Hematopoietic multipotent progenitor cell treated with erythropoietin and hydrocortisone succinate and interleukin-3 and kit ligand, for 6 days (in vitro differentiated cells): ENCODE measurements around the gene PRRC2C.
"Not testable (repeated sequence)": the region's sequence is repeated elsewhere in the genome, so short reads cannot be mapped to it uniquely, and the experiment has no call there.

Experiments used
- DNase-seq: peaks from one replicate; pipeline ENCODE4 v3.0.0-alpha.2; 2015

The PRRC2C gene

DNA sequence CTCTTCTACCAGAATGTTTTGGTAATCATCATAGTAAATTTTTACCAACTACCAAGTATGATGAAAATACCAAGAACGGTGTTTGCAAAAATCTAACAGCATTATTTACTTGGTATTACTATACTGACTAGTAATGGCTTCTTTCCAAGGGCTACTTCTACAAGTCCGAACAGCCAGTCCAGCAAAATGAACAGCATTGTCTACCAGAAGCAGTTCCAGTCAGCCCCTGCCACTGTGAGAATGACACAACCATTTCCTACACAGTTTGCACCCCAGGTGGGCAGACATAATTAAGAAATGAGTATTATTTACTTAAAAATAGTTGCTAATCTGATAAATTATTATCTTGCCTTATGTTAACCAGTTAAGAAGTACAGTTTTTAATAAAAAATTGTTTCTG, 102.9 kb downstream of the PRRC2C start:
- no peak for DNase-seq

DNA sequence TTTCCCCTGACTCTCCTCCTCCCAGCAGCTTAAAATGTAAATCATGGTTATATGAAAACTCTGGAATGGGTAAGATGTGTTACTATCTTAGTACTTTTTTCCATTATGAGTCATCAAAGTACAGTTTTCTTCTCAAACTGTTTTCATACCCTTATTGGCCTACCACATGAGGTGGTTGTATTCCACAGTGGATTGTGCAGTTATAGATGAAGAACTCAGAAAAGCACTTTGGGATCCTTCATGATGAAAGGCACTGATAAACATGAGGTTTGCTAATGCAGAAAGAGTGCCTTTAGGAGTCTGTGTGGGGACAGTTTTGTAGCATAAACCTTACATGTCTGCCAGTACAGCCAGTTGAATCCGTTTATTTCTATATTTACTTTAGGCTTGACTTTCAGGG, 104.7 kb downstream of the PRRC2C start:
- DNase-seq, result no peak

DNA sequence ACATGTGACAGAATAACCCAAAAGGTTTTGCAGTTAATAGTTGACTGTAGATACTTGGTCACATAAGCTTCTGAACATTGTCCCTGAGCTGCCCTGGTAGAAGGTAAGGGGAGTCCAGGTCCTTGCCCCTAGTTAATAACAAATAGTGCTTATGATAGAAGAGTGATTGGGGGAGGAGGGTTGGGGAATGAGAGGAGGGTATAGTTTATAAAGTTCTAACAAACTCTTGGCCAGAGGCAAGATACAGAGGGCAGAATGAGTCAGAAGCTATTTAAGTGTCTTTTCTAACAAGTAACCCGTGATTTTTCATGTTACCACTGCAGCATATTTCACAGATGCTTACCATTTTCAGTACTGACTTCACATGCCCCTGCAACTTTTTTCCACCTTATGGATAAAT, 110.0 kb downstream of the PRRC2C start:
- DNase-seq, result no peak

DNA sequence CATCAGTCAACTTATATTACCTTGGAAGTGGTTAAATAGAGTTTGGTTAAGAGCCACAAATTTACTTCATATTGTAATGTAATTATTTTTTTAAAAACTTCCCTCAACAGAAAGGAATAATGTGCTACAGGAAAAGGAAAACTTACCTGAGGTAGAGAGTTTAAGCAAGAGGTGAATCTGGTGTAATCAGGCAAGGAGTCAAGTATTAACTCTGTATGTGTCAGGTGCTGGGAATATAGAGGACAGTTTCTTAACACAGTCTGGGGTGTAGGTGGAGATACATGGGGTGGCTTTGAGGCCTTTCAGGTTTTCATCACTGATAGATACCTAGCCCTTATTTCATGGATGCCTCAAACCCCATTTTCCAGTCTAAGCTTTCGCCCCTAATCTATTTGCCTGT, 110.8 kb downstream of the PRRC2C start:
- DNase-seq, result no peak

- DNase-seq, result no peak
These were observed 111.4 kb downstream of the PRRC2C start for GRCh38 chr1:171596705-171597104.

DNA sequence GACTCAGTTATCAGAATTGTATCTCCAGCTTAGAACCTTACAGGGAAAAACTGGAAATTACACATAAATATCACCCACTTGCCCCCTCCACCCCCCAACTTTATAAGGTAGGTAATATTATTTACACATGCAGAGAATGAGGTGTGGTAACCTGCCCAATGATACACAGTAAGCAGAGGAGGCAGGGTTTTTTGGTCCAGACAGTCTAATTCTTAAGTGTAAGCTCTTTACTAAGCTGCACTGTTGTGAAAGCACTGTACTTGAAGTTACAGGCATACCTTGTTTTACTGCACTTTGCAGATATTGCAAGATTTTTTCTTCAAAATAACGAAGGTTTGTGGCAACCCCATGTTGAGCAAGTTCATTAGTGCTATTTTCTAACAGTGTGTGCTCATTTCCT, 111.9 kb downstream of the PRRC2C start:
- DNase-seq, result peak; percentile 40

GRCh38 chr1:171600310-171600709, 115.0 kb downstream of the PRRC2C start:
- DNase-seq, result not testable (repeated sequence)

DNA sequence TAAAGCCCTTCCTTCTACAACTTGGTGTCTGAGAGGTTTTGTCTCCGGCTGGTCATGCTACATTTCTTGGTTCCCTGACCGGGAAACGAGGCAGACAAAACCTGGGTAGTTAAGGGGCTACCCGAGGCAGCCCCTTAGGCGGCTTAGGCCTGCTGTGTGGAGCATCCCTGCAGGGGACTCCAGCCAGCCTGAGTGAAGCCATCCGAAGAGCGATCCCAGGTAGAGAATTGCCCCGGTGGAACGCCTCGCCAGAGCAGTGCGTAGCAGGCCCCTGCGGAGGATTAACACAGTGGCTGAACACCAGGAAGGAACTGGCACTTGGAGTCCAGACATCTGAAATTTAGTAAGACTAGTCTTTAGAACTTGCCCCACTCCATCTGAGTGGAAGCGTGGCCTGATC, 115.5 kb downstream of the PRRC2C start:
- no peak for DNase-seq

DNA sequence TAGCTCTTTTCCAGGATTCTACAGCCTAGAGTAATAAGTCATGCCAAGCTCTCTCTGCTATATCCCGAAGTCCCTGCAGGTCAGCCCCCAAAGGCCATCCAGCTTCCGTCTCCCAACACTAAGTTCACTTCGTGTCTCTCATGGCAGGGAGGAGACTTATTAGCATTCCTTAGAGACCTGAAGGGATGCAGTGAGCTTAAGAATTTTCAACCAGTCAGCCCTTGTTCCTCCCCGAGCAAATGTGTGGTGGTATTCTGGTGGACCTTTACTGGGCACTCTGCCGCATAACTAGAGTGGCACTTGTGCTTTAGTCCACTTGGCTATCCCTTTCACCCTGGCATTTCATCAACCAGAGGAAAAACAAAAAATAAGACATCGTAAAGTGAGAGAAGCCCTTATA, 117.7 kb downstream of the PRRC2C start:
- DNase-seq, result not testable (repeated sequence)

DNA sequence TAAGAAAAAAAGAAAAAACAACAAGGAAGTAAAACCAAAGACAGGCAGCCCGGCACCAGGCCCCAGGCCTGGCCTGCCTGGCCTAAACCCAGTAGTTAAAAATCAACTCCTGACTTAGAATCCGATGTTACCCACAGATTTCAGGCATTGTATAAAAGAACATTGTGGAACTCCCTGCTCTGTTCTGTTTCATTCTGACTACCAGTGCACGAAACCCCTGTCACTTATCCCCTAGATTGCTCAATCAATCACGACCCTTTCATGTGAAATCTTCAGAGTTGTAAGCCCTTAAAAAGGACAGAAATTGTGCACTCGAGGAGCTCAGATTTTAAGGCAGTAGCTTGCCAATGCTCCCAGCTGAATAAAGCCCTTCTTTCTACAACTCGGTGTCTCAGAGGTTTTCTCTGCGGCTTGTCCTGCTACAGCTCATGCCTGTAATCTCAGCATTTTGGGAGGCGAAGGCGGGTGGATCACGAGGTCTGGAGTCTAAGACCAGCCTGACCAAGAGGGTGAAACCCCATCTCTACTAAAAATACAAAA, 121.1 kb downstream of the PRRC2C start:
- DNase-seq, result no peak

DNA sequence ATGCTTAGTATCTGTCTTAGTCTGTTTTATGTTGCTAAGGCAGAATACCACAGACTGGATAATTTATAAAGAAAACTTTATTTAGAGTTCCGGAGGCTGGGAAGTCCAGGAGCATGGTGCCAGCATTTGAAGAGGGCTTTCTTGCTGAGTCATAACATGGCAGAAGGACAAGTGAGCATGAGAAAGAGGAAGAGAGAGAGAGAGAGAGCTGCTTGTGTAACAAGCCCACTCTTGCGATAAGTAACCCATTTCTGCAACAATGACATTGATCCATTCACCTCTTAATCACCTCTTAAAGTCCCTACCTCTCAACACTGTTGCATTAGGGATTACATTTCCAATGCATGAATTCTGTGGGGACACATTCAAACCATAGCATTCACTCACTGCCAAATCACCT, 125.1 kb downstream of the PRRC2C start:
- peak; percentile 38 for DNase-seq

GRCh38 chr1:171611306-171611705, 126.0 kb downstream of the PRRC2C start:
- DNase-seq, result no peak

GRCh38 chr1:171613282-171613681, 128.0 kb downstream of the PRRC2C start:
- DNase-seq, result no peak

DNA sequence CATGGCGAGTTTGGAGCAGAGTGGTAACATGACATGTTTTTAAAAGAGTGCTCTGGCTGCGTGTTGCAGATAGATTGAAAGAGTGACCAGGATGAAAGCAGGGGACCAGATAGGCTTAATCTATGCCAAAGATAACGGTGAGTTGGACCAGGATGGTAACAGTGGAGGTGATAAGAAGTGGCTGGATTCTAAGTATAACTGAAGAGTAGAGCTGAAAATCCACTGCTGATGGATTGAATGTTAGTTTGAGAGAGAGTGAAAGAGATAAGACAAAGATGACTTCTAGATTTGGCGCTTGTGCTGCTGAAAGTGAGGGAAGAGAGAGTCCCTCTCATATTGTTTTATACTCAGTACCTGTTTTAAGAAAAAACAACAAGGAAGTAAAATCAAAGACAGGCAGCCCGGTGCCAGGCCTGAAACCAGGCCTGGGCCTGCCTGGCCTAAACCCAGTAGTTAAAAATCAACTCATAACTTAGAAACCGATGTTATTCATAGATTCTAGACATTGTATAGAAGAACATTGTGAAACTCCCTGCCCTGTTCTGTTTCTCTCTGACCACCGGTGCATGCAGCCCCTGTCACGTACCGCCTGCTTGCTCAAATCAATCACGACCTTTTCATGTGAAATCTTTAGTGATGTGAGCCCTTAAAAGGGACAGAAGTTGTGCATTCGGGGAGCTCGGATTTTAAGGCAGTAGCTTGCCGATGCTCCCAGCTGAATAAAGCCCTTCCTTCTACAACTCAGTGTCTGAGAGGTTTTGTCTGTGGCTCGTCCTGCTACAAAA, 130.0 kb downstream of the PRRC2C start:
- peak; percentile 22 for DNase-seq

GRCh38 chr1:171616586-171616985, 131.3 kb downstream of the PRRC2C start:
- no peak for DNase-seq

GRCh38 chr1:171622152-171622462, 136.8 kb downstream of the PRRC2C start, which contains the start of gene MYOCOS:
Gene MYOCOS, plus strand, starts transcription at chr1:171622243. Its CDS starts 1,641 bp downstream, at chr1:171623884.
- no peak for DNase-seq

GRCh38 chr1:171623651-171624331, 138.5 kb downstream of the PRRC2C start:
- DNase-seq, result no peak

- DNase-seq, result no peak
These were observed 139.9 kb downstream of the PRRC2C start for GRCh38 chr1:171625225-171625624.

- DNase-seq, result no peak
These were observed 141.7 kb downstream of the PRRC2C start for GRCh38 chr1:171627020-171627419.

DNA sequence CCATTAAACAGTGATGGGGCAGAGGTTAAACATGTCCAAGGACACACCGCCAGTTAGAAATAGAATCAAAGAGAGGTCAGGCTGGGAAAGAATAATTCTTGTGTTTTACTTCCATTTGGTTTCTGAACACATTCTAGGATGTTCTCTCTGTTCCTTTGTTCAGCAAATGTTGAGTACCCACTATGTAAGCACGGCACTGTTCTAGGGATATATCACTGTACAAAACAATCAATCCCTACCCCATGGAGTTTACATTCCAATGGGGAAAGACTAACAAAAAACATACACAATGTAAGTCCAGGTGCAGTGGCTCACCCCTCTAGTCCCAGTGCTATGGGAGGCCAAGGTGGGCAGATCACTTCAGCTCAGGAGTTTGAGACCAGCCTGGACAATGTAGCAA, 142.9 kb downstream of the PRRC2C start:
- no peak for DNase-seq

- no peak for DNase-seq
These were observed 150.3 kb downstream of the PRRC2C start for GRCh38 chr1:171635661-171636060.

- DNase-seq, result no peak
These were observed 150.8 kb downstream of the PRRC2C start for GRCh38 chr1:171636141-171636540.

GRCh38 chr1:171637928-171638576, 152.7 kb downstream of the PRRC2C start:
- DNase-seq, result no peak

DNA sequence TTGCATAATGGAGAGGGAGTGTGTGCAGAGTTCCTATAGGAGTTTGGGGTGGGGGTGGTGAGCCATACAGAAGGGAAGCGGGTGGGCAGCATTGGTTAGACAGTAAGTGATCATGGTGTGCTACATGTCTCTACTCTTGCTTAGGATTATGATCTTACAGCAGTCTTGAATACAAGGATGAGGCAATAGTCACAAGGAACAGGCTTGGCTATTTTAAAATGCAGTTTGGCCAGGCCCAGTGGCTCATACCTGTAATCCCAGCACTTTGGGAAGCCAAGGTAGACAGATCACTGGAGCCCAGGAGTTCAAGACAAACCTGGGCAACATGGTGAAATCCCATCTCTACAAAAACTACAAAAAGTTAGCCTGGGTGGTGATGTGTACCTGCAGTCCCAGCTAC, 154.9 kb downstream of the PRRC2C start:
- no peak for DNase-seq
